SK-N-SH (cell line): ENCODE results near the gene PPFIBP2.

Experiments used
- CTCF ChIP-seq: fragments of 200-600 bp; sonication (generic); IDR thresholded peaks from 2 replicates; pipeline ENCODE4 v1.6.1; 2017; ENCODE audit warnings: antibody characterized with exemption, mild to moderate bottlenecking, moderate library complexity
- EZH2phosphoT487 ChIP-seq: fragments of 200-600 bp; sonication (generic); IDR thresholded peaks from 2 replicates; pipeline ENCODE4 v1.6.1; 2017; ENCODE audit warnings: low read depth, mixed run types, mild to moderate bottlenecking, antibody characterized with exemption, moderate library complexity, borderline replicate concordance
- GABPA ChIP-seq: IDR thresholded peaks from 2 replicates; pipeline ENCODE4 v1.4.0; 2012; ENCODE audit warnings: low read depth, mild to moderate bottlenecking
- GATA2 ChIP-seq: sonication (generic); formaldehyde crosslinking; IDR thresholded peaks from 2 replicates; pipeline ENCODE4 v1.5.0; 2020; ENCODE audit warnings: mild to moderate bottlenecking, missing genetic modification reagents
- MXI1 ChIP-seq: IDR thresholded peaks from 2 replicates; pipeline ENCODE4 v1.6.1; 2012; ENCODE audit warnings: mild to moderate bottlenecking, low read depth, low read length, improper control_type of control experiment
- POLR2AphosphoS5 ChIP-seq: IDR thresholded peaks from 2 replicates; pipeline ENCODE4 v1.6.1; 2012; ENCODE audit warnings: low read depth, low read length
- SIN3A ChIP-seq: IDR thresholded peaks from 2 replicates; pipeline ENCODE4 v1.6.1; 2012; ENCODE audit warnings: low read depth, mild to moderate bottlenecking, low read length, moderate library complexity, borderline replicate concordance
- USF1 ChIP-seq: IDR thresholded peaks from 2 replicates; pipeline ENCODE4 v1.4.0; 2012; ENCODE audit warnings: low read depth, borderline replicate concordance
- USF2 ChIP-seq: fragments of 150-350 bp; IDR thresholded peaks from 2 replicates; pipeline ENCODE4 v1.6.1; 2017; ENCODE audit warnings: antibody characterized with exemption, low read length, low read depth, borderline replicate concordance
- YY1 ChIP-seq: IDR thresholded peaks from 2 replicates; pipeline ENCODE4 v1.4.0; 2012; ENCODE audit warnings: low read depth, mild to moderate bottlenecking

- no peak for TF ChIP-seq USF2
- no peak for TF ChIP-seq POLR2AphosphoS5
- no peak for TF ChIP-seq CTCF
- no peak for TF ChIP-seq GABPA
- TF ChIP-seq EZH2phosphoT487 = no peak
- TF ChIP-seq USF1 = no peak
- no peak for TF ChIP-seq GATA2
- TF ChIP-seq SIN3A = no peak
- no peak for TF ChIP-seq YY1
- no peak for TF ChIP-seq MXI1
Measured at GRCh38 chr11:7486781-7487140, 27.0 kb upstream of the PPFIBP2 start.
